Heart left ventricle (tissue), 16 donors: ENCODE results near the gene RPTOR. TPM values are rescaled to one million over a fixed set of nuclear protein-coding genes. Genes with fewer than 3 reads are reported as not detected.

Experiments
- ATAC-seq, 4 donors: fragments of 200-7000 bp; cut with Tn5 transposase; one replicate each; pipeline ENCODE4 v1.9.1; 2020 to 2022; ENCODE audit warnings: moderate library complexity in 4 of 4, mild to moderate bottlenecking in 3 of 4, moderate number of reproducible peaks in 1 of 4
- DNase-seq, 5 donors: peaks; one replicate each; pipeline ENCODE4 v3.0.0-alpha.2; 2020
- H3K27ac ChIP-seq, 12 donors: fragments of 200-600 bp; sonication (generic) in 4 of 12; one replicate each; pipeline versions ENCODE4 v1.5.0 to v1.8.0; 2016 to 2022; ENCODE audit warnings: mild to moderate bottlenecking in 2 of 12
- H3K27me3 ChIP-seq, 9 donors: fragments of 200-600 bp; sonication (generic) in 2 of 9; one replicate each; pipeline versions ENCODE4 v1.5.1 to v1.8.0; 2016 to 2022; ENCODE audit warnings: mild to moderate bottlenecking in 3 of 9
- H3K36me3 ChIP-seq, 9 donors: fragments of 200-600 bp; sonication (generic) in 2 of 9; one replicate each; pipeline versions ENCODE4 v1.5.0 to v1.8.0; 2018 to 2022; ENCODE audit warnings: mild to moderate bottlenecking in 2 of 9
- H3K4me1 ChIP-seq, 12 donors: fragments of 200-600 bp; sonication (generic) in 4 of 12; one replicate each; pipeline versions ENCODE4 v1.5.0 to v1.8.0; 2016 to 2022; ENCODE audit warnings: mild to moderate bottlenecking in 3 of 12
- H3K4me3 ChIP-seq, 12 donors: fragments of 200-600 bp; sonication (generic) in 4 of 12; one replicate each; pipeline versions ENCODE4 v1.5.0 to v1.8.0; 2017 to 2022; ENCODE audit warnings: mild to moderate bottlenecking in 9 of 12, moderate library complexity in 4 of 12
- H3K9me3 ChIP-seq, 12 donors: fragments of 200-600 bp; sonication (generic) in 4 of 12; one replicate each; pipeline versions ENCODE4 v1.5.0 to v1.8.0; 2016 to 2022; ENCODE audit warnings: mild to moderate bottlenecking in 1 of 12
- POLR2A ChIP-seq, 2 donors: fragments of 450-650 bp; IDR thresholded peaks; one replicate each; pipeline ENCODE4 v1.6.1; 2017; ENCODE audit warnings: antibody characterized with exemption in 2 of 2, mild to moderate bottlenecking in 2 of 2, moderate library complexity in 2 of 2
- WGBS, 4 donors: extraction: QIAGEN DNeasy Blood & Tissue Kit in 2 of 4; methylation state at CpG; one replicate each; pipeline versions ENCODE4 v1.1.5 to v1.1.7; 2013 to 2018; 5-methylcytosine and 5-hydroxymethylcytosine counted together
- intact Hi-C, 10 donors: fragments of 100-400 bp; cut with DNase I; formaldehyde crosslinking; loops; one replicate each; pipeline versions ENCODE4 v1.11.1 to v1.14.2; 2022
- polyA plus RNA-seq, 2 donors: library from polyadenylated mRNA; stranded (reverse); fragments of 200-250 nt; gene quantifications; one replicate each; pipeline ENCODE4 v1.2.3, GENCODE V29; 2013
- total RNA-seq, 9 donors: library from RNA; depleted of rRNA in 2 of 9; stranded (reverse); fragments of >200 nt in 2 of 9; fragmentation: NEBNext Ultra II Directional in 3 of 9; extraction: Animal tissue kit (Norgen Biotek cat#: 25700) in 3 of 9; gene quantifications; one replicate each; pipeline versions ENCODE4 v1.1.0 to v1.2.4, GENCODE V29; 2016 to 2023
- TF ChIP-seq, protein P1 (sequence below), 12 donors: fragments of 200-600 bp; sonication (generic) in 4 of 12; IDR thresholded peaks; one replicate each; pipeline versions ENCODE4 v1.5.0 to v1.8.0; 2018 to 2022; ENCODE audit warnings: antibody characterized with exemption in 12 of 12, mild to moderate bottlenecking in 5 of 12
- donor health status: ischemic (EF 13 %, LVEDD 7.1; RV severe dilation, severe dysfunction).
- donor health status: healthy with polysubstance abuse.
- donor health status: DM: no; HTN: yes; CAD: no.
- donor health status: DM: no; HTN: no; CAD: no.
- donor health status: ischemic (EF 25% LVEDD 6.9; RV normal size, moderate dysfunction).
- donor health status: ischemic (EF 25% LVEDD 5.7; RV mildly dilated, moderate dysfunction).
- donor health status: healthy.
- donor health status: DM: yes; HTN: yes; CAD: no.
- donor health status: ischemic (EF 35%, LVEDD 5.7; RV mildly dilated, moderate dysfunction).
- donor health status: nonischemic (EF 11% LVEDD 7.7; RV severe dilation, severe dysfunction).
- donor health status: DM: yes; HTN: yes; CAD: no.
- donor health status: PGD.
- donor health status: ischemic (EF 29% LVEDD 5.4; RV normal size, mild dysfunction).
- donor health status: nonischemic (EF 23%, LVEDD 6.1; RV moderate dilation, normal function).

The RPTOR gene
- total and polyA plus RNA-seq, 11 donors: 14.7 to 31.7 (median 26.0) TPM

DNA sequence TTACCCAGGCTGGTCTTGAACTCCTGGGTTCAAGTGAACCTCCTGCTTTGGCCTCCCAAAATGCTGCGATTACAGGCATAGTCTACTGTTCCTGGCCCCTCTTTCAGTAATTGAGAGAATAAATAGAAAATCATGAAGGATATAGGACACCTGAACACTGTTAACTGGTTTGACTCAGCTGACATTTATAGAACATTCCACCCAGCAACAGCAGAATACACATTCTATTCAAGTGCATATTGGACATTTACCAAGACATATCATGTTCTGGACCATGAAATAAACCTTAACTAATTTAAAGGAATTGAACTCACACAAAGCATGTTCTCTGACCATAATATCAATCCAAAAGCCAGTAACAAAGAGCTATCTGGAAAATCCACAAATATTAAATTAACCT is 470.5 kb downstream of the RPTOR start:
- 80 to 100% (median 90%) methylated on average over 1 of the region's 1 CpG for WGBS, 4 donors
- DNase-seq: no peak
- intact Hi-C loops: loop anchor here in 1 of 10 donors (10.0 kb wide), 1 partner anchor 220 kb away; the partner anchor contains the start of genes NDUFAF8 and TEPSIN
- ATAC-seq: no peak
- Histone ChIP-seq H3K4me3 (no peak overlapping the region), H3K27ac (no peak overlapping the region), H3K27me3 (no peaks in the 10 kb centered on the region), H3K36me3 (no peaks in the 10 kb centered on the region), H3K4me1 (peaks cover 0 to 16% (median 8%) of the 10 kb centered on the region in 12 donors), H3K9me3 (peaks cover 0 to 23% (median 8%) of the 10 kb centered on the region in 12 donors)
- no peak for TF ChIP-seq POLR2A (IDR thresholded peaks at IDR 0.05)
- TF ChIP-seq, protein P1, sequence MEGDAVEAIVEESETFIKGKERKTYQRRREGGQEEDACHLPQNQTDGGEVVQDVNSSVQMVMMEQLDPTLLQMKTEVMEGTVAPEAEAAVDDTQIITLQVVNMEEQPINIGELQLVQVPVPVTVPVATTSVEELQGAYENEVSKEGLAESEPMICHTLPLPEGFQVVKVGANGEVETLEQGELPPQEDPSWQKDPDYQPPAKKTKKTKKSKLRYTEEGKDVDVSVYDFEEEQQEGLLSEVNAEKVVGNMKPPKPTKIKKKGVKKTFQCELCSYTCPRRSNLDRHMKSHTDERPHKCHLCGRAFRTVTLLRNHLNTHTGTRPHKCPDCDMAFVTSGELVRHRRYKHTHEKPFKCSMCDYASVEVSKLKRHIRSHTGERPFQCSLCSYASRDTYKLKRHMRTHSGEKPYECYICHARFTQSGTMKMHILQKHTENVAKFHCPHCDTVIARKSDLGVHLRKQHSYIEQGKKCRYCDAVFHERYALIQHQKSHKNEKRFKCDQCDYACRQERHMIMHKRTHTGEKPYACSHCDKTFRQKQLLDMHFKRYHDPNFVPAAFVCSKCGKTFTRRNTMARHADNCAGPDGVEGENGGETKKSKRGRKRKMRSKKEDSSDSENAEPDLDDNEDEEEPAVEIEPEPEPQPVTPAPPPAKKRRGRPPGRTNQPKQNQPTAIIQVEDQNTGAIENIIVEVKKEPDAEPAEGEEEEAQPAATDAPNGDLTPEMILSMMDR (IDR thresholded peaks at IDR 0.05): no peak

Other genes with a start within 250 kb of the RPTOR start
- gene ENDOV, start 129.7 kb upstream of the RPTOR start, total RNA-seq: 10 to 100 TPM in 5 of 9 donors, 1 to 10 TPM in 4; 4.2 to 16.2 (median 11.2) TPM
- 1 to 10 TPM; 8.5 TPM for gene ENDOV, start 129.7 kb upstream of the RPTOR start, polyA plus RNA-seq
- under 1 TPM in 3 of 9 donors, not detected in 6; 0.07 to 0.58 (median 0.12) TPM for gene NPTX1, start 68.2 kb upstream of the RPTOR start, total RNA-seq
- gene NPTX1, start 68.2 kb upstream of the RPTOR start, polyA plus RNA-seq: under 1 TPM in 1 of 2 donors, not detected in 1; 0.01 TPM